ENCODE data around the gene GFPT2.
A peak's percentile ranks its signal among the peaks of the same experiment; 100 is the strongest.

DNA sequence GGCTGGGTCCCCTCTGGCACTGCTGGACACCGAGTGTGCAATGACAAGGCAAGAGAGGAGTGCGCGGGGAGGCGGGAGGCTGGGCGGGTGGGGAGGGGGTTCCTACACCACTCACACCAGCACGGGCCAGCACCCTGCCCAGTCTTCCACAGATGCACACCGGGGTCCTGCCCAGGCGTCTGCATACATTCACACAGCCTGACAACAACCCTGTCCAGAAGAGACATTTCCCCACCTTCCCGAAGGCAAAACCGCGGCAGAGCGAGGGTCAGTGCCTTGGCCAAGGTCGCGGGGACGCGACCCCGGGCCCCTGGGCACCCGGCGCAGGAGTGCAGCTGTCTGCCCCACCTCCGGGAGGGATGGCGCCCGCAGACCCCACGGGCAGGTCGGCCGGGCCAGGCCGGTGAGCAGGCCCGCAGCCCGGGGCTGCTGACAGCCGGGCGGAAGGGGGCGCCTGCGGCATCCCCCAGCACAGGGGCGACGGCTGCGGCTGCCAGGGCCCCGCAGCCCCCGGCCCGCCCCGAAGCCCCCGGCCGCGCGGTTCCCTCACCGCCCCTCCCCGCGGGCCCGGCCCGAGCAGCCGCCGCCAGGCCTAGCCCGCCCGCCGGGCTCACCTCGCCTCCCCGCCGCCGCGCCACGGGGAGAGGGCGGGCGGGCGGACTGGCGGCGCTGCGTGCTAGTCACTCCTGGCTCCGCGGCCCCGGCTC is 61.7 kb downstream of the GFPT2 start:
- TF ChIP-seq, protein P1, sequence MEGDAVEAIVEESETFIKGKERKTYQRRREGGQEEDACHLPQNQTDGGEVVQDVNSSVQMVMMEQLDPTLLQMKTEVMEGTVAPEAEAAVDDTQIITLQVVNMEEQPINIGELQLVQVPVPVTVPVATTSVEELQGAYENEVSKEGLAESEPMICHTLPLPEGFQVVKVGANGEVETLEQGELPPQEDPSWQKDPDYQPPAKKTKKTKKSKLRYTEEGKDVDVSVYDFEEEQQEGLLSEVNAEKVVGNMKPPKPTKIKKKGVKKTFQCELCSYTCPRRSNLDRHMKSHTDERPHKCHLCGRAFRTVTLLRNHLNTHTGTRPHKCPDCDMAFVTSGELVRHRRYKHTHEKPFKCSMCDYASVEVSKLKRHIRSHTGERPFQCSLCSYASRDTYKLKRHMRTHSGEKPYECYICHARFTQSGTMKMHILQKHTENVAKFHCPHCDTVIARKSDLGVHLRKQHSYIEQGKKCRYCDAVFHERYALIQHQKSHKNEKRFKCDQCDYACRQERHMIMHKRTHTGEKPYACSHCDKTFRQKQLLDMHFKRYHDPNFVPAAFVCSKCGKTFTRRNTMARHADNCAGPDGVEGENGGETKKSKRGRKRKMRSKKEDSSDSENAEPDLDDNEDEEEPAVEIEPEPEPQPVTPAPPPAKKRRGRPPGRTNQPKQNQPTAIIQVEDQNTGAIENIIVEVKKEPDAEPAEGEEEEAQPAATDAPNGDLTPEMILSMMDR (conservative IDR thresholded peaks at IDR 0.05; ENCODE audit: low read depth, low read length), result peak; percentile 30; the same call in 1 of the 2 replicates
- TF ChIP-seq POLR2A (IDR thresholded peaks at IDR 0.05; ENCODE audit: low read depth, low read length) (no peak), RCOR1 (IDR thresholded peaks at IDR 0.05; ENCODE audit: insufficient replicate concordance, low read length) (no peak), SMC3 (IDR thresholded peaks at IDR 0.05; ENCODE audit: low read depth, low read length) (no peak), CHD1 (IDR thresholded peaks at IDR 0.05; ENCODE audit: low read depth, low read length) (no peak)
- TF ChIP-seq, protein P2, sequence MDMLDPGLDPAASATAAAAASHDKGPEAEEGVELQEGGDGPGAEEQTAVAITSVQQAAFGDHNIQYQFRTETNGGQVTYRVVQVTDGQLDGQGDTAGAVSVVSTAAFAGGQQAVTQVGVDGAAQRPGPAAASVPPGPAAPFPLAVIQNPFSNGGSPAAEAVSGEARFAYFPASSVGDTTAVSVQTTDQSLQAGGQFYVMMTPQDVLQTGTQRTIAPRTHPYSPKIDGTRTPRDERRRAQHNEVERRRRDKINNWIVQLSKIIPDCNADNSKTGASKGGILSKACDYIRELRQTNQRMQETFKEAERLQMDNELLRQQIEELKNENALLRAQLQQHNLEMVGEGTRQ (IDR thresholded peaks at IDR 0.05; ENCODE audit: low read depth, low read length), result no peak

All from IMR-90 (cell line).